IMR-90 (cell line): ENCODE results near the gene MSH4. TPM values are rescaled to one million over a fixed set of nuclear protein-coding genes. Genes with fewer than 3 reads are reported as not detected.

Experiments used
- ATAC-seq: fragments of 200-7000 bp; cut with Tn5 transposase; 2 replicates; pipeline ENCODE4 v1.9.1; 2020; ENCODE audit warnings: low read depth, mild to moderate bottlenecking, moderate library complexity
- BruUV-seq: library from RNA; stranded (reverse); fragments of 400-500 nt; replicated peaks from 2 replicates; lab custom pipeline; 2021; lab: Mats Ljungman, UMichigan
- CTCF ChIA-PET: fragments of 300-600 bp; formaldehyde crosslinking; extraction: SDS; loops from one replicate; lab custom pipeline; 2021; ENCODE audit warnings: antibody characterized with exemption; lab: Yijun Ruan, JAX
- POLR2A ChIA-PET: fragments of 300-600 bp; sonication (Branson Sonifier 250); formaldehyde crosslinking; loops from one replicate; lab custom pipeline; 2022; ENCODE audit warnings: antibody characterized with exemption; ENCODE audit not compliant: unreplicated experiment; lab: Charles Lee
- DNase-seq: peaks from one replicate; pipeline ENCODE4 v3.0.0; 2013
- H2AFZ ChIP-seq: replicated peaks from 2 replicates; pipeline ENCODE3; 2013; ENCODE audit warnings: low read length, mild to moderate bottlenecking; ENCODE audit not compliant: poor library complexity
- H2AK5ac ChIP-seq: 2 replicates; pipeline ENCODE4 v1.6.1; 2013; ENCODE audit warnings: low read depth, low read length, inconsistent platforms
- H2AK9ac ChIP-seq: replicated peaks from 2 replicates; pipeline ENCODE3; 2013; ENCODE audit warnings: mild to moderate bottlenecking, low read depth, low read length, moderate library complexity; ENCODE audit not compliant: poor library complexity
- H2BK120ac ChIP-seq: 2 replicates; pipeline ENCODE4 v1.6.1; 2013; ENCODE audit warnings: low read depth, low read length, inconsistent platforms
- H2BK15ac ChIP-seq: 3 replicates; pipeline ENCODE4 v1.6.1; 2013; ENCODE audit warnings: low read depth, low read length, inconsistent platforms
- H2BK20ac ChIP-seq: 2 replicates; pipeline ENCODE4 v1.6.1; 2013; ENCODE audit warnings: low read depth, mild to moderate bottlenecking, inconsistent platforms, low read length, moderate library complexity
- H2BK5ac ChIP-seq: 2 replicates; pipeline ENCODE4 v1.6.1; 2013; ENCODE audit warnings: mild to moderate bottlenecking, low read depth, low read length, inconsistent platforms; ENCODE audit not compliant: poor library complexity, severe bottlenecking
- H3K14ac ChIP-seq: replicated peaks from 2 replicates; pipeline ENCODE4 v1.6.1; 2013; ENCODE audit warnings: low read depth, low read length, inconsistent platforms
- H3K18ac ChIP-seq: 2 replicates; pipeline ENCODE4 v1.6.1; 2013; ENCODE audit warnings: low read depth, low read length, control low read depth
- H3K23ac ChIP-seq: 2 replicates; pipeline ENCODE4 v1.6.1; 2013; ENCODE audit warnings: low read depth, low read length, inconsistent platforms
- H3K27ac ChIP-seq: 2 replicates; pipeline ENCODE4 v1.5.1; 2013; ENCODE audit warnings: mild to moderate bottlenecking, control low read depth, low read length; ENCODE audit not compliant: insufficient read depth
- H3K27me3 ChIP-seq: 2 replicates; pipeline ENCODE4 v1.6.1; 2013; ENCODE audit warnings: low read length; ENCODE audit not compliant: control insufficient read depth, insufficient read depth
- H3K36me3 ChIP-seq: 2 replicates; pipeline ENCODE4 v1.6.1; 2013; ENCODE audit warnings: low read length, mixed read lengths; ENCODE audit not compliant: control insufficient read depth, insufficient read depth
- H3K4ac ChIP-seq: 2 replicates; pipeline ENCODE4 v1.6.1; 2013; ENCODE audit warnings: low read depth, low read length, inconsistent platforms
- H3K4me1 ChIP-seq: 2 replicates; pipeline ENCODE4 v1.6.1; 2013; ENCODE audit warnings: low read length, mixed read lengths; ENCODE audit not compliant: control insufficient read depth, insufficient read depth
- H3K4me2 ChIP-seq: 2 replicates; pipeline ENCODE4 v1.6.1; 2013; ENCODE audit warnings: low read depth, mild to moderate bottlenecking, control low read depth, low read length, moderate library complexity
- H3K4me3 ChIP-seq: 2 replicates; pipeline ENCODE4 v1.5.1; 2013; ENCODE audit warnings: low read depth, mild to moderate bottlenecking, control low read depth, low read length, moderate library complexity; ENCODE audit not compliant: insufficient read depth
- H3K56ac ChIP-seq: 2 replicates; pipeline ENCODE4 v1.6.1; 2013; ENCODE audit warnings: low read length, inconsistent platforms; ENCODE audit not compliant: insufficient read depth; ENCODE audit errors: extremely low read depth
- H3K79me1 ChIP-seq, 2 experiments: 2 replicates each; pipeline ENCODE4 v1.6.1; 2013; ENCODE audit warnings: low read length in 2 of 2, inconsistent platforms in 1 of 2, low read depth in 1 of 2
- H3K9ac ChIP-seq: 2 replicates; pipeline ENCODE4 v1.6.1; 2013; ENCODE audit warnings: low read depth, low read length, control low read depth
- H3K9me1 ChIP-seq: 2 replicates; pipeline ENCODE4 v1.6.1; 2013; ENCODE audit warnings: low read length, inconsistent platforms; ENCODE audit not compliant: insufficient read depth
- H3K9me3 ChIP-seq: 2 replicates; pipeline ENCODE4 v1.6.1; 2013; ENCODE audit warnings: low read length; ENCODE audit not compliant: control insufficient read depth, insufficient read depth
- H4K20me1 ChIP-seq: 2 replicates; pipeline ENCODE4 v1.6.1; 2013; ENCODE audit warnings: low read length, inconsistent platforms; ENCODE audit not compliant: insufficient read depth
- H4K5ac ChIP-seq: 2 replicates; pipeline ENCODE4 v1.6.1; 2013; ENCODE audit warnings: mild to moderate bottlenecking, low read depth, low read length, control low read depth
- H4K8ac ChIP-seq, 2 experiments: 2 replicates each; pipeline ENCODE4 v1.6.1; 2013; ENCODE audit warnings: low read depth in 2 of 2, low read length in 2 of 2, control low read depth in 1 of 2, inconsistent platforms in 1 of 2
- H4K91ac ChIP-seq: 2 replicates; pipeline ENCODE4 v1.6.1; 2013; ENCODE audit warnings: low read depth, low read length, inconsistent platforms; ENCODE audit not compliant: insufficient read depth
- BHLHE40 ChIP-seq: fragments of 150-350 bp; IDR thresholded peaks from 2 replicates; pipeline ENCODE4 v1.6.1; 2016; ENCODE audit warnings: mild to moderate bottlenecking, low read depth, low read length
- CEBPB ChIP-seq: IDR thresholded peaks from 2 replicates; pipeline ENCODE4 v1.6.1; 2012; ENCODE audit warnings: low read depth, low read length, improper control_type of control experiment
- CHD1 ChIP-seq: IDR thresholded peaks from 2 replicates; pipeline ENCODE4 v1.6.1; 2012; ENCODE audit warnings: low read depth, low read length, improper control_type of control experiment
- MAFK ChIP-seq: IDR thresholded peaks from 2 replicates; pipeline ENCODE4 v1.6.1; 2012; ENCODE audit warnings: low read depth, low read length, improper control_type of control experiment
- MXI1 ChIP-seq: IDR thresholded peaks from 2 replicates; pipeline ENCODE4 v1.6.1; 2012; ENCODE audit warnings: low read depth, mild to moderate bottlenecking, low read length, moderate library complexity, borderline replicate concordance
- RAD21 ChIP-seq: IDR thresholded peaks from 2 replicates; pipeline ENCODE4 v1.6.1; 2012; ENCODE audit warnings: low read length, improper control_type of control experiment
- RFX5 ChIP-seq: IDR thresholded peaks from 2 replicates; pipeline ENCODE4 v1.8.0; 2012; ENCODE audit warnings: low read depth, mild to moderate bottlenecking, low read length, moderate library complexity
- SMC3 ChIP-seq: fragments of 150-350 bp; IDR thresholded peaks from 2 replicates; pipeline ENCODE4 v1.6.1; 2016; ENCODE audit warnings: low read depth, mild to moderate bottlenecking, antibody characterized with exemption, low read length, moderate library complexity
- dilution Hi-C: fragments of 300-500 bp; cut with HindIII; formaldehyde crosslinking; loops from one replicate; pipeline ENCODE4 v1.14.3; 2018; ENCODE audit warnings: low sequenced_read_pairs; ENCODE audit not compliant: unreplicated experiment
- in situ Hi-C: fragments of 300-500 bp; cut with MboI; formaldehyde crosslinking; loops from 3 replicates; pipeline ENCODE4 v1.14.3; 2019; ENCODE audit warnings: low sequenced_read_pairs, inconsistent platforms, mixed read lengths
- intact Hi-C: fragments of 100-400 bp; cut with micrococcal nuclease; formaldehyde crosslinking; loops from 2 replicates; pipeline ENCODE4 v1.10.0; 2022
- polyA plus RNA-seq, 3 experiments: library from polyadenylated mRNA; depleted of rRNA; stranded (reverse); fragments of >200 nt; gene quantifications; 2 replicates each; pipeline ENCODE4 v1.2.3, GENCODE V29; 2012; ENCODE audit warnings: low replicate concordance in 1 of 3
- total RNA-seq: library from RNA; depleted of rRNA; stranded (reverse); fragments of >200 nt; gene quantifications from 2 replicates; pipeline ENCODE4 v1.2.3, GENCODE V29; 2012
- TF ChIP-seq, protein P1 (sequence below): conservative IDR thresholded peaks from 2 replicates; pipeline ENCODE4 v1.5.1; 2012; ENCODE audit warnings: mild to moderate bottlenecking, low read depth, low read length, improper control_type of control experiment

MSH4 gene
- total and polyA plus RNA-seq, 2 of the 4 experiments (the other 2 are of a cell fraction) = under 0.01 to 0.02 TPM

DNA sequence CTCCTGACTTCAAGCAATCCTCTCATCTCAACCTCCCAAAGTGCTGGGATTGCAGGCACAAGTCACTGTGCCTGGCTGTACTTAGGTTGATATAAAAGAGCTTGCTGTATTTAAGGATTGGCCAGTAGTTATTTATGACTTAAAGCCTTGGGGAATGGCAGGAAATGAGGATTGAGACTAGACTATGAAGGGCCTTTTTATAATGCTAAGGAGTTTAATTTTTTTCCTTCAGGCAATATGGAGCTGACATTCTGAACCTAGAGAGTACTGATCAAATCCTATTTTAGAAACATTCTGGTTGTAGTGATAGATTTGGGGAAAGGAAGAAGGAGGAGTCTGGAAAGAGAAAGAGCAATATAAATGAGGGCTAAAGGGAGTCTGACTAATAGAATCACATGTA lies 44.7 kb downstream of the MSH4 start:
- no peak overlapping the region for H3K9ac ChIP-seq
- no TSS peak for BruUV-seq
- H3K4me1 ChIP-seq = no peaks in the 10 kb centered on the region
- no peak overlapping the region for H3K23ac ChIP-seq
- no peak overlapping the region for H2AK5ac ChIP-seq
- no peak overlapping the region for H3K4ac ChIP-seq
- H4K5ac ChIP-seq = no peak overlapping the region
- no peak overlapping the region for H3K56ac ChIP-seq
- DNase-seq (no peak), ATAC-seq (no peak)
- CTCF ChIA-PET = no interaction called here
- no peak overlapping the region for H2BK20ac ChIP-seq
- in situ Hi-C loops = no loop called here
- H2AK9ac ChIP-seq = no peak overlapping the region
- H4K20me1 ChIP-seq = no peaks in the 10 kb centered on the region
- no peak overlapping the region for H3K27ac ChIP-seq
- H4K8ac ChIP-seq = no peak overlapping the region
- no peaks in the 10 kb centered on the region for H3K79me1 ChIP-seq
- H4K91ac ChIP-seq = no peak overlapping the region
- POLR2A ChIA-PET = no interaction called here
- no peak overlapping the region for H3K18ac ChIP-seq
- no peaks in the 10 kb centered on the region for H3K36me3 ChIP-seq
- no peak overlapping the region for H3K14ac ChIP-seq
- no peak overlapping the region for H3K4me3 ChIP-seq
- H3K9me3 ChIP-seq = no peaks in the 10 kb centered on the region
- H2BK15ac ChIP-seq = no peak overlapping the region
- no peak overlapping the region for H2AFZ ChIP-seq
- H3K4me2 ChIP-seq = no peak overlapping the region
- TF ChIP-seq, protein P1, sequence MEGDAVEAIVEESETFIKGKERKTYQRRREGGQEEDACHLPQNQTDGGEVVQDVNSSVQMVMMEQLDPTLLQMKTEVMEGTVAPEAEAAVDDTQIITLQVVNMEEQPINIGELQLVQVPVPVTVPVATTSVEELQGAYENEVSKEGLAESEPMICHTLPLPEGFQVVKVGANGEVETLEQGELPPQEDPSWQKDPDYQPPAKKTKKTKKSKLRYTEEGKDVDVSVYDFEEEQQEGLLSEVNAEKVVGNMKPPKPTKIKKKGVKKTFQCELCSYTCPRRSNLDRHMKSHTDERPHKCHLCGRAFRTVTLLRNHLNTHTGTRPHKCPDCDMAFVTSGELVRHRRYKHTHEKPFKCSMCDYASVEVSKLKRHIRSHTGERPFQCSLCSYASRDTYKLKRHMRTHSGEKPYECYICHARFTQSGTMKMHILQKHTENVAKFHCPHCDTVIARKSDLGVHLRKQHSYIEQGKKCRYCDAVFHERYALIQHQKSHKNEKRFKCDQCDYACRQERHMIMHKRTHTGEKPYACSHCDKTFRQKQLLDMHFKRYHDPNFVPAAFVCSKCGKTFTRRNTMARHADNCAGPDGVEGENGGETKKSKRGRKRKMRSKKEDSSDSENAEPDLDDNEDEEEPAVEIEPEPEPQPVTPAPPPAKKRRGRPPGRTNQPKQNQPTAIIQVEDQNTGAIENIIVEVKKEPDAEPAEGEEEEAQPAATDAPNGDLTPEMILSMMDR = no peak
- TF ChIP-seq RFX5 (no peak), MXI1 (no peak), SMC3 (no peak), CEBPB (no peak), RAD21 (no peak), CHD1 (no peak), BHLHE40 (no peak), MAFK (no peak)
- dilution Hi-C loops = no loop called here
- H3K27me3 ChIP-seq = no peaks in the 10 kb centered on the region
- H3K9me1 ChIP-seq = no peaks in the 10 kb centered on the region
- no peak overlapping the region for H2BK5ac ChIP-seq
- intact Hi-C loops = no loop called here
- no peak overlapping the region for H2BK120ac ChIP-seq
